ENCODE results near the gene ANAPC16. TPM values are rescaled to one million over a fixed set of nuclear protein-coding genes. Genes with fewer than 3 reads are reported as not detected.
A peak's percentile ranks its signal among the peaks of the same experiment; 100 is the strongest.

Gene ANAPC16
- total RNA-seq, 2 experiments from 2014 or later = 90.2 to 123 TPM

GRCh38 chr10:72227826-72228225 lies 12.0 kb downstream of the ANAPC16 start:
- Mint-ChIP-seq H3K4me1 (peaks cover 49% of the 10 kb centered on the region), H3K36me3 (ENCODE audit: low read depth) (peaks cover 48% of the 10 kb centered on the region), H3K9me3 (ENCODE audit: low read depth) (no peaks in the 10 kb centered on the region), H3K4me3 (no peak overlapping the region), H3K27me3 (no peaks in the 10 kb centered on the region), H3K27ac (no peak overlapping the region)
- no peak for ATAC-seq
- no peak for DNase-seq
- intact Hi-C loops (cut with DNase I, micrococcal nuclease) = loop anchor here (5.0 to 10.0 kb wide), 2 partner anchors 93 to 271 kb away; no protein-coding TSS in a partner anchor
- ChIA-PET CTCF (interaction anchor here (0.7 to 2.3 kb wide), 2 partner anchors 123 to 179 kb away, joined by 3 to 12 read pairs; no protein-coding TSS in a partner anchor), POLR2A (no interaction called here)

- intact Hi-C loops (cut with DNase I, micrococcal nuclease) = loop anchor here (5.0 to 10.0 kb wide), 2 partner anchors 94 to 271 kb away; no protein-coding TSS in a partner anchor
- H3K36me3 Mint-ChIP-seq (ENCODE audit: low read depth) = peaks cover 52% of the 10 kb centered on the region
- CTCF ChIA-PET = interaction anchor here (0.6 to 2.3 kb wide), 6 partner anchors 32 to 498 kb away, joined by 3 to 12 read pairs (median 3); no protein-coding TSS in a partner anchor
- H3K4me1 Mint-ChIP-seq = peaks cover 48% of the 10 kb centered on the region
- POLR2A ChIA-PET = no interaction called here
- no peak for DNase-seq
- no peaks in the 10 kb centered on the region for H3K27me3 Mint-ChIP-seq
- H3K4me3 Mint-ChIP-seq = no peak overlapping the region
- H3K9me3 Mint-ChIP-seq (ENCODE audit: low read depth) = no peaks in the 10 kb centered on the region
- H3K27ac Mint-ChIP-seq = peak overlapping the region; percentile 19
- no peak for ATAC-seq
Measured at GRCh38 chr10:72228318-72228751, 12.5 kb downstream of the ANAPC16 start.

- ATAC-seq (no peak), DNase-seq (no peak)
- Mint-ChIP-seq H3K27ac (peak overlapping the region; percentile 75), H3K27me3 (no peaks in the 10 kb centered on the region), H3K36me3 (ENCODE audit: low read depth) (peaks cover 47% of the 10 kb centered on the region), H3K4me1 (peaks cover 38% of the 10 kb centered on the region), H3K9me3 (ENCODE audit: low read depth) (no peaks in the 10 kb centered on the region), H3K4me3 (no peak overlapping the region)
- intact Hi-C loops (cut with DNase I, micrococcal nuclease) = loop anchor here (5.0 to 10.0 kb wide), 2 partner anchors 95 to 272 kb away; no protein-coding TSS in a partner anchor
- ChIA-PET CTCF (interaction anchor here (0.6 to 2.3 kb wide), 10 partner anchors 10 to 181 kb away, joined by 3 to 12 read pairs (median 3); no protein-coding TSS in a partner anchor), POLR2A (interaction anchor here (0.5 to 0.6 kb wide), 2 partner anchors 12 to 14 kb away, joined by 3 to 14 read pairs; partner anchors contain the start of gene ANAPC16)
Measured at GRCh38 chr10:72229261-72230251, 13.7 kb downstream of the ANAPC16 start.

GRCh38 chr10:72233621-72234020 lies 17.8 kb downstream of the ANAPC16 start:
- H3K4me3 Mint-ChIP-seq = no peak overlapping the region
- DNase-seq = no peak
- peaks cover 49% of the 10 kb centered on the region for H3K36me3 Mint-ChIP-seq (ENCODE audit: low read depth)
- POLR2A ChIA-PET = no interaction called here
- no peak overlapping the region for H3K27ac Mint-ChIP-seq
- H3K4me1 Mint-ChIP-seq = peaks cover 20% of the 10 kb centered on the region
- intact Hi-C loops (cut with DNase I, micrococcal nuclease) = no loop called here
- CTCF ChIA-PET = interaction anchor here (1.3 to 1.7 kb wide), 2 partner anchors 41 to 106 kb away, joined by 4 read pairs; no protein-coding TSS in a partner anchor
- no peaks in the 10 kb centered on the region for H3K9me3 Mint-ChIP-seq (ENCODE audit: low read depth)
- H3K27me3 Mint-ChIP-seq = no peaks in the 10 kb centered on the region
- ATAC-seq = no peak

GRCh38 chr10:72234560-72235095 lies 18.8 kb downstream of the ANAPC16 start:
- no peaks in the 10 kb centered on the region for H3K9me3 Mint-ChIP-seq (ENCODE audit: low read depth)
- no peak overlapping the region for H3K4me3 Mint-ChIP-seq
- H3K36me3 Mint-ChIP-seq (ENCODE audit: low read depth) = peaks cover 43% of the 10 kb centered on the region
- intact Hi-C loops (cut with DNase I, micrococcal nuclease) = no loop called here
- DNase-seq (no peak), ATAC-seq (no peak)
- H3K27ac Mint-ChIP-seq = no peak overlapping the region
- ChIA-PET CTCF (no interaction called here), POLR2A (no interaction called here)
- no peaks in the 10 kb centered on the region for H3K27me3 Mint-ChIP-seq
- peaks cover 14% of the 10 kb centered on the region for H3K4me1 Mint-ChIP-seq

- CTCF ChIA-PET = interaction anchor here (0.6 to 1.9 kb wide), 8 partner anchors 9 to 259 kb away, joined by 3 to 4 read pairs (median 3); partner anchors contain the start of genes ANAPC16, ASCC1 and DDIT4
- POLR2A ChIA-PET = no interaction called here
- peaks cover 13% of the 10 kb centered on the region for H3K4me1 Mint-ChIP-seq
- intact Hi-C loops (cut with DNase I, micrococcal nuclease) = no loop called here
- no peak for ATAC-seq
- no peaks in the 10 kb centered on the region for H3K9me3 Mint-ChIP-seq (ENCODE audit: low read depth)
- no peak for DNase-seq
- H3K27me3 Mint-ChIP-seq = no peaks in the 10 kb centered on the region
- peaks cover 34% of the 10 kb centered on the region for H3K36me3 Mint-ChIP-seq (ENCODE audit: low read depth)
- peak overlapping the region; percentile 62 for H3K27ac Mint-ChIP-seq
- H3K4me3 Mint-ChIP-seq = no peak overlapping the region
Measured at GRCh38 chr10:72235544-72236279, 19.9 kb downstream of the ANAPC16 start.

- no peaks in the 10 kb centered on the region for H3K27me3 Mint-ChIP-seq
- POLR2A ChIA-PET = no interaction called here
- DNase-seq = no peak
- peaks cover 31% of the 10 kb centered on the region for H3K4me1 Mint-ChIP-seq
- H3K4me3 Mint-ChIP-seq = no peak overlapping the region
- no peak overlapping the region for H3K27ac Mint-ChIP-seq
- ATAC-seq = no peak
- intact Hi-C loops (cut with DNase I, micrococcal nuclease) = no loop called here
- CTCF ChIA-PET = interaction anchor here (0.7 to 2.1 kb wide), 2 partner anchors 100 to 196 kb away, joined by 4 to 5 read pairs; no protein-coding TSS in a partner anchor
- H3K9me3 Mint-ChIP-seq (ENCODE audit: low read depth) = no peaks in the 10 kb centered on the region
- peaks cover 19% of the 10 kb centered on the region for H3K36me3 Mint-ChIP-seq (ENCODE audit: low read depth)
Measured at GRCh38 chr10:72238392-72239175, 22.8 kb downstream of the ANAPC16 start.

- peak overlapping the region; percentile 26 for H3K27ac Mint-ChIP-seq
- no peaks in the 10 kb centered on the region for H3K27me3 Mint-ChIP-seq
- POLR2A ChIA-PET = no interaction called here
- ATAC-seq = no peak
- no peak overlapping the region for H3K4me3 Mint-ChIP-seq
- no peak for DNase-seq
- CTCF ChIA-PET = interaction anchor here (0.6 kb wide), 2 partner anchors 10 to 98 kb away, joined by 3 read pairs; no protein-coding TSS in a partner anchor
- H3K36me3 Mint-ChIP-seq (ENCODE audit: low read depth) = peaks cover 16% of the 10 kb centered on the region
- peaks cover 39% of the 10 kb centered on the region for H3K4me1 Mint-ChIP-seq
- no peaks in the 10 kb centered on the region for H3K9me3 Mint-ChIP-seq (ENCODE audit: low read depth)
- intact Hi-C loops (cut with DNase I, micrococcal nuclease) = no loop called here
Measured at GRCh38 chr10:72239409-72239808, 23.6 kb downstream of the ANAPC16 start.

- CTCF ChIA-PET = interaction anchor here (0.6 to 1.4 kb wide), 2 partner anchors 25 to 34 kb away, joined by 3 read pairs; no protein-coding TSS in a partner anchor
- DNase-seq (no peak), ATAC-seq (no peak)
- peaks cover 11% of the 10 kb centered on the region for H3K36me3 Mint-ChIP-seq (ENCODE audit: low read depth)
- peaks cover 49% of the 10 kb centered on the region for H3K4me1 Mint-ChIP-seq
- H3K9me3 Mint-ChIP-seq (ENCODE audit: low read depth) = no peaks in the 10 kb centered on the region
- no peak overlapping the region for H3K27ac Mint-ChIP-seq
- H3K4me3 Mint-ChIP-seq = no peak overlapping the region
- intact Hi-C loops (cut with DNase I, micrococcal nuclease) = loop anchor here in 1 of 2 experiments (10.0 kb wide), 1 partner anchor 276 kb away; the partner anchor contains the start of gene CHST3
- H3K27me3 Mint-ChIP-seq = no peaks in the 10 kb centered on the region
- POLR2A ChIA-PET = no interaction called here
Measured at GRCh38 chr10:72240371-72240770, 24.6 kb downstream of the ANAPC16 start.

- no peaks in the 10 kb centered on the region for H3K9me3 Mint-ChIP-seq (ENCODE audit: low read depth)
- H3K36me3 Mint-ChIP-seq (ENCODE audit: low read depth) = peaks cover 3% of the 10 kb centered on the region
- no peak for ATAC-seq
- no peak for DNase-seq
- CTCF ChIA-PET = interaction anchor here (0.7 to 1.4 kb wide), 3 partner anchors 19 to 138 kb away, joined by 3 read pairs; no protein-coding TSS in a partner anchor
- POLR2A ChIA-PET = interaction anchor here (0.7 kb wide), 1 partner anchor 13 kb away, joined by 14 read pairs; no protein-coding TSS in a partner anchor
- H3K27me3 Mint-ChIP-seq = no peaks in the 10 kb centered on the region
- peak overlapping the region; percentile 76 for H3K27ac Mint-ChIP-seq
- H3K4me1 Mint-ChIP-seq = peaks cover 60% of the 10 kb centered on the region
- no peak overlapping the region for H3K4me3 Mint-ChIP-seq
- intact Hi-C loops (cut with DNase I, micrococcal nuclease) = loop anchor here in 1 of 2 experiments (10.0 kb wide), 1 partner anchor 277 kb away; the partner anchor contains the start of gene CHST3
Measured at GRCh38 chr10:72241691-72242252, 26.0 kb downstream of the ANAPC16 start.

Measured in activated CD4-positive, alpha-beta T cell treated with anti-CD3 and anti-CD28 coated beads for 36 hours (primary cell).